HEK293 (cell line): ENCODE measurements around the gene DPF3.

Experiments
- CTCF ChIA-PET: fragments of 350-600 bp; formaldehyde crosslinking; extraction: SDS; loops from one replicate; lab custom pipeline; 2021; ENCODE audit warnings: antibody characterized with exemption; lab: Yijun Ruan, JAX
- POLR2A ChIA-PET: fragments of 300-600 bp; formaldehyde crosslinking; extraction: SDS; loops from one replicate; lab custom pipeline; 2020; ENCODE audit warnings: antibody characterized with exemption, inconsistent platforms; lab: Yijun Ruan, JAX
- H3K27ac ChIP-seq: fragments of 200-500 bp; sonication (Bioruptor generic); 2 replicates; pipeline ENCODE4 v1.5.1; 2014; ENCODE audit warnings: low read depth, low read length, control low read depth, inconsistent platforms; ENCODE audit errors: extremely low read depth
- H3K36me3 ChIP-seq, 2 experiments: fragments of 200-500 bp in 1 of 2; sonication (Bioruptor generic) in 1 of 2; 1 replicate in 1 of 2; 2 replicates in 1 of 2; pipeline ENCODE4 v1.5.1; 2014 to 2017; ENCODE audit warnings: inconsistent platforms in 2 of 2, low read length in 2 of 2; ENCODE audit not compliant: control insufficient read depth in 2 of 2, insufficient read depth in 1 of 2
- H3K4me1 ChIP-seq: fragments of 200-500 bp; sonication (Bioruptor generic); 2 replicates; pipeline ENCODE4 v1.5.1; 2014; ENCODE audit warnings: mild to moderate bottlenecking, low read length, inconsistent platforms; ENCODE audit not compliant: control insufficient read depth, insufficient read depth
- H3K4me3 ChIP-seq: 2 replicates; pipeline ENCODE4 v1.5.1; 2011; ENCODE audit warnings: low read depth, mild to moderate bottlenecking, control low read depth, low read length, moderate library complexity
- H3K9me3 ChIP-seq: fragments of 200-500 bp; sonication (Bioruptor generic); 2 replicates; pipeline ENCODE4 v1.5.1; 2014; ENCODE audit warnings: low read depth, low read length, inconsistent platforms; ENCODE audit not compliant: control insufficient read depth, insufficient read depth
- GLIS2 ChIP-seq: fragments of 450-650 bp; formaldehyde crosslinking; IDR thresholded peaks from 2 replicates; pipeline ENCODE4 v1.5.1; 2016; ENCODE audit warnings: missing biosample characterization, missing genetic modification characterization
- PRDM2 ChIP-seq: fragments of 450-650 bp; formaldehyde crosslinking; IDR thresholded peaks from 2 replicates; pipeline ENCODE4 v1.5.1; 2016; ENCODE audit warnings: missing biosample characterization, missing genetic modification characterization, borderline replicate concordance
- PRDM6 ChIP-seq: fragments of 450-650 bp; formaldehyde crosslinking; IDR thresholded peaks from 2 replicates; pipeline ENCODE4 v1.5.1; 2017; ENCODE audit warnings: missing biosample characterization, missing genetic modification characterization
- SETDB1 ChIP-seq: IDR thresholded peaks from one replicate; pipeline ENCODE4 v1.6.1; 2017; ENCODE audit warnings: mild to moderate bottlenecking, low read length, moderate library complexity, mixed read lengths; ENCODE audit not compliant: insufficient read length
- ZNF112 ChIP-seq: fragments of 450-650 bp; formaldehyde crosslinking; IDR thresholded peaks from 2 replicates; pipeline ENCODE4 v1.5.0; 2017; ENCODE audit warnings: missing biosample characterization, missing genetic modification characterization
- ZNF169 ChIP-seq: fragments of 450-650 bp; formaldehyde crosslinking; IDR thresholded peaks from 2 replicates; pipeline ENCODE4 v1.5.1; 2016; ENCODE audit warnings: missing biosample characterization, missing genetic modification characterization
- ZNF266 ChIP-seq: fragments of 450-650 bp; formaldehyde crosslinking; IDR thresholded peaks from 2 replicates; pipeline ENCODE4 v1.5.1; 2016; ENCODE audit warnings: missing biosample characterization, missing genetic modification characterization, low read depth
- ZNF391 ChIP-seq: fragments of 450-650 bp; formaldehyde crosslinking; IDR thresholded peaks from 2 replicates; pipeline ENCODE4 v1.5.1; 2016; ENCODE audit warnings: low read depth, missing biosample characterization, missing genetic modification characterization, borderline replicate concordance
- ZNF398 ChIP-seq: fragments of 450-650 bp; formaldehyde crosslinking; IDR thresholded peaks from 2 replicates; pipeline ENCODE4 v1.5.1; 2017; ENCODE audit warnings: missing biosample characterization, missing genetic modification characterization
- ZNF426 ChIP-seq: fragments of 450-650 bp; formaldehyde crosslinking; IDR thresholded peaks from 2 replicates; pipeline ENCODE4 v1.5.1; 2017; ENCODE audit warnings: missing biosample characterization, missing genetic modification characterization, mild to moderate bottlenecking, inconsistent platforms, moderate library complexity
- ZNF433 ChIP-seq: fragments of 450-650 bp; formaldehyde crosslinking; IDR thresholded peaks from 2 replicates; pipeline ENCODE4 v1.5.1; 2016; ENCODE audit warnings: missing biosample characterization, missing genetic modification characterization, low read depth
- ZNF473 ChIP-seq: fragments of 450-650 bp; formaldehyde crosslinking; IDR thresholded peaks from 2 replicates; pipeline ENCODE4 v1.5.1; 2017; ENCODE audit warnings: missing biosample characterization, missing genetic modification characterization
- ZNF560 ChIP-seq: fragments of 450-650 bp; formaldehyde crosslinking; IDR thresholded peaks from 2 replicates; pipeline ENCODE4 v1.5.1; 2017; ENCODE audit warnings: missing biosample characterization, missing genetic modification characterization, borderline replicate concordance
- ZNF768 ChIP-seq: fragments of 450-650 bp; formaldehyde crosslinking; IDR thresholded peaks from 2 replicates; pipeline ENCODE4 v1.5.1; 2018; ENCODE audit warnings: missing biosample characterization, mild to moderate bottlenecking, missing genetic modification characterization

The DPF3 gene

GRCh38 chr14:72732022-72732780 lies 161.7 kb downstream of the DPF3 start:
- Histone ChIP-seq H3K4me1 (no peaks in the 10 kb centered on the region), H3K36me3 (no peaks in the 10 kb centered on the region), H3K9me3 (no peaks in the 10 kb centered on the region)
- POLR2A ChIA-PET = no interaction called here
- no peak for TF ChIP-seq SETDB1
- TF ChIP-seq ZNF391 (tag by site-specific recombination) = no peak
- no peak for TF ChIP-seq ZNF768
- TF ChIP-seq ZNF433 (tag by site-specific recombination) = no peak
- no peak for TF ChIP-seq PRDM2 (tag by site-specific recombination)
- TF ChIP-seq ZNF398 (tag by site-specific recombination) = no peak
- TF ChIP-seq ZNF560 (tag by site-specific recombination) = no peak
- no peak for TF ChIP-seq GLIS2
- no peak for TF ChIP-seq ZNF473 (tag by site-specific recombination)
- TF ChIP-seq, all 188 proteins: peak for 0
- CTCF ChIA-PET = no interaction called here
- Histone ChIP-seq H3K27ac (no peak overlapping the region), H3K4me3 (no peak overlapping the region)

GRCh38 chr14:72731252-72732020 lies 162.5 kb downstream of the DPF3 start:
- no peaks in the 10 kb centered on the region for H3K9me3 ChIP-seq
- H3K4me3 ChIP-seq = no peak overlapping the region
- no peaks in the 10 kb centered on the region for H3K4me1 ChIP-seq
- H3K36me3 ChIP-seq = no peaks in the 10 kb centered on the region
- TF ChIP-seq PRDM6 (tag by site-specific recombination) (no peak), ZNF169 (tag by site-specific recombination) (no peak), ZNF426 (tag by site-specific recombination) (no peak), ZNF266 (no peak), ZNF112 (no peak)
- ChIA-PET CTCF (no interaction called here), POLR2A (no interaction called here)
- H3K27ac ChIP-seq = no peak overlapping the region
